ENCODE data around the gene HSPA4L.

The HSPA4L gene

DNA sequence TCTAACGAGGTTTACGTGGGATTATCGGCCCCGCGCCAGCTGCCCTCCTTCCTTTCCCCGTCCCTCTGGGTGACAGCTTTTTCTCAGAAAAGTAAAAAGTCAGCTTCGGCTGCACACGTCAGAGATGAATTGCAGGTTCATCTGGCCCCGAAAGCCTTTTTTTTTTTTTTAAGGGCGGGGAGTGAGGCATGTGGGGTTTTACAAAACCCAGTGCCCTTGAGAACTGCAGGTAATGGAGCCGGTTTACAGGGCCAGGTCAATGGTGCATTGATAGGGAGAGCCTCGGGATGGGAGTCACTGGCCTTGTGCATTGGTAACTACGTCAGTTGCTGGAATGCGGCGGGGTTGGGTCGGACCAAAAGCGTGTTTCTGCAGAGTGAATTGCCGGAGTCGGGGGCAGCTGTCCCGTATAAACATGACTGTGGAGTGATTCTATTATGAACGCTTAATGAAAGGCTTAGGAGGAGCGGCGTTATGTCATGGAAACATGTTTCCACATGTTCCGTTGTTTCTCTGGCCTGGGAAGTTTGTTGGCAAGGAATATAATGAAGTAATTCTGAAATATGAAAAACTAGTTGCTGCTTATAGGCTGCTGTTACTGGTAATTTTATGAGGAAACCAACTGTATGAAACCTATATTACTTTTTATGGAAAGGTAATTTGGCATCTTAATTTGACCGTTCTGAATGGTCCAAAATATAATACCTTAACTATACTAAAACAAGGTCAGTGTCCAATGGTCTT lies 1.1 kb downstream of the HSPA4L start:
- TF ChIP-seq, protein P1, sequence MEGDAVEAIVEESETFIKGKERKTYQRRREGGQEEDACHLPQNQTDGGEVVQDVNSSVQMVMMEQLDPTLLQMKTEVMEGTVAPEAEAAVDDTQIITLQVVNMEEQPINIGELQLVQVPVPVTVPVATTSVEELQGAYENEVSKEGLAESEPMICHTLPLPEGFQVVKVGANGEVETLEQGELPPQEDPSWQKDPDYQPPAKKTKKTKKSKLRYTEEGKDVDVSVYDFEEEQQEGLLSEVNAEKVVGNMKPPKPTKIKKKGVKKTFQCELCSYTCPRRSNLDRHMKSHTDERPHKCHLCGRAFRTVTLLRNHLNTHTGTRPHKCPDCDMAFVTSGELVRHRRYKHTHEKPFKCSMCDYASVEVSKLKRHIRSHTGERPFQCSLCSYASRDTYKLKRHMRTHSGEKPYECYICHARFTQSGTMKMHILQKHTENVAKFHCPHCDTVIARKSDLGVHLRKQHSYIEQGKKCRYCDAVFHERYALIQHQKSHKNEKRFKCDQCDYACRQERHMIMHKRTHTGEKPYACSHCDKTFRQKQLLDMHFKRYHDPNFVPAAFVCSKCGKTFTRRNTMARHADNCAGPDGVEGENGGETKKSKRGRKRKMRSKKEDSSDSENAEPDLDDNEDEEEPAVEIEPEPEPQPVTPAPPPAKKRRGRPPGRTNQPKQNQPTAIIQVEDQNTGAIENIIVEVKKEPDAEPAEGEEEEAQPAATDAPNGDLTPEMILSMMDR (IDR thresholded peaks at IDR 0.05; ENCODE audit: borderline replicate concordance, insufficient read depth, low read depth, low read length) = no peak

GRCh38 chr4:127783955-127784770 lies 2.0 kb downstream of the HSPA4L start:
- TF ChIP-seq, protein P1 (IDR thresholded peaks at IDR 0.05; ENCODE audit: borderline replicate concordance, insufficient read depth, low read depth, low read length) = no peak
- peak overlapping the region; percentile 67 for H3K4me3 ChIP-seq (ENCODE audit: low read depth, low read length)

More for the DNA sequence above, 1.1 kb downstream of the HSPA4L start:
- H3K4me3 ChIP-seq (ENCODE audit: low read depth, low read length) = peak overlapping the region; percentile 67

DNA sequence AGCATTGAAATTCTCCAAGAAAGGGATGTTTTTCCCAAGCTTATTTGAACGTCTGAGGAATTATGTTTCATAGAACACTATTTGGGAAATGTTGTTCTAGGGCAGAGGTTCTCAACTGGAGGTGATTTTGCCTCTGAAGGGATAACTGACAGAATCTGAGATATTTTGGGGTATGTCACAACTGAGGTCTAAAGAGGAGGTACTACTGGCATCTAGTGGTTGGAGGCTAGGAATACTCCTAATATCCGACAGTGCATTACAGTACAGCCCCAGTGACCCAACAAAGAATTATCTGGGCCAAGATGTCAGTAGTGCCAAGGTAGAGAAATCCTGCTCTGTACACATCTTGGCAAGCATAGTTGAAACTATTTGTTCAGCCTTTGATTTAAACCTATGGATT lies 6.4 kb downstream of the HSPA4L start:
- TF ChIP-seq, protein P1 (IDR thresholded peaks at IDR 0.05; ENCODE audit: borderline replicate concordance, insufficient read depth, low read depth, low read length) = peak; percentile 40; the same call in 1 of the 2 replicates

GRCh38 chr4:127791391-127791790 lies 9.3 kb downstream of the HSPA4L start:
- H3K4me3 ChIP-seq (ENCODE audit: low read depth, low read length) = no peak overlapping the region
- TF ChIP-seq, protein P1 (IDR thresholded peaks at IDR 0.05; ENCODE audit: borderline replicate concordance, insufficient read depth, low read depth, low read length) = no peak

More for the DNA sequence above, 6.4 kb downstream of the HSPA4L start:
- H3K4me3 ChIP-seq (ENCODE audit: low read depth, low read length) = no peak overlapping the region

DNA sequence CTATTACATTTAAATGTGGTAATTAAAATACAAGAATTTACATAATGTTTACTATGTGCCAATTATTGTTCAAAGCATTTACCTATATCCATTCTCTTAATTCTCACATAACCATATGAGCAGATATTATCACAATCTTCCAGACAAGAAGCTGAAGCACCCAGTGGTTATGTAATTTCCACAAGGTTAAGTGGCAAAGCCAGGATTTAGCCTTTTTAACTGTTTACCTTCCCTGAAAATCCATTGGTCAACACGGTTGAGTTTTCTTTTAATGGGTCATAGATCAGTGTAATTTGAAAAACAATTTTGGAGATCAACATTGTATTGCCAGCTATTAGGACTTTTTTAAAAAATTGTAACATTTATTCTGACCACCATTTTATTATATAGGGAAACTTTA lies 11.4 kb downstream of the HSPA4L start:
- no peak overlapping the region for H3K4me3 ChIP-seq (ENCODE audit: low read depth, low read length)
- TF ChIP-seq, protein P1 (IDR thresholded peaks at IDR 0.05; ENCODE audit: borderline replicate concordance, insufficient read depth, low read depth, low read length) = no peak

DNA sequence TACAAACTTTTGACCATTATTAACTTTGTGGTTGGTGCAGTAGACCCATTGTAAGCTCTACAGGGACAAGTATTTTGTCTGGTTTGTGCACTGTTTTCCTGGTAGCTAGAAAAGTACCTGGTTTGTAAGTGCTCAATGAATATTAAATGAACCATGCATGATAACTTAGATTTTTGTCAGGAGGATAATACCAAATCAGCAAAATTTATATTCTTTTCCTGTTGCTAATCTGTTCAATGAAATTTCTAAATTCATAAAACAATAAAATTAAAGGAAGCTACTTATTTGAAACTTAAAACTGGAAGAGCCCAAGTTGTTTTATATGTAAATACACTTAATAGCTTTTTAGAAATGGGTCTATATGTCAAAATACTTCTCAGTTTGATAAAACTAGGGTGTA lies 17.6 kb downstream of the HSPA4L start:
- H3K4me3 ChIP-seq (ENCODE audit: low read depth, low read length) = no peak overlapping the region
- TF ChIP-seq, protein P1 (IDR thresholded peaks at IDR 0.05; ENCODE audit: borderline replicate concordance, insufficient read depth, low read depth, low read length) = no peak

Data from GM12875 (cell line).